ENCODE results near the gene MUC5B. TPM values are rescaled to one million over a fixed set of nuclear protein-coding genes. Genes with fewer than 3 reads are reported as not detected.

Gene MUC5B
- total and polyA plus RNA-seq, 2 donors (not counting 1 experiment from before 2014, with no cell fraction given) = not detected

DNA sequence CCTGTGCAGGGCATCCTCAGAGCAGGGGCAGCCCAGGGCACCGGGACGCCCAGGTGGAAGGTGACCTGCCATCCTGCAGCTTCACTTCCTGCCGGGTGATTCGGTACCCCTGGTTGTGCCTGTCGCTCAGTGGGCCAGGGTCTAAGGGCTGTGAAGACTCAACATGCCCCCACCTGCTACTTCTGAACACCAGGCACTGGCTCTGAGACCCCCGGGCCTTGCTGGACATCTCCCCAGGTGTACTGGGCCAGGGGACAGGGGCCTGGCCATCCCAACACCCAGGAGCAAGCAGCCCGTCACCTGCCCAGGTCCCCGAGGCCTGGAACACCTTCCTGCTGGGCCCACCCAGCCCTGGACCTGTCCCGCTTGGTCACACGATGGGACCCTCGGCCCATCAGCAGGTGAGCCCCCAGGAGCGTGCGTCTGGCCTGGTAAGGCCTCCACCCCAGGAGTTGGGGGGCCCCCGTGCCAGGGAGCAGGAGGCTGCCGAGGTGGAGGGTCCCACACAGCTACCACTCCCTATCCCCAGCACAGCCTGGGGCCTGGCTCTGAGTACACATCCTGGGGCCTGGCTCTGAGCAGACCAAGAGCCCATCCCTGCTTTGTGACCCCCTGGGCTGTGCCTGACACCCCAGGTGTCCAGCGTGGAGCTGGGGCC lies 3.9 kb upstream of the MUC5B start:
- CTCF ChIA-PET = no interaction called here
- POLR2A ChIA-PET = no interaction called here
- H2AFZ ChIP-seq (ENCODE audit: insufficient read depth, low read depth, low read length, poor library complexity, severe bottlenecking) = no peak overlapping the region
- H3K9ac ChIP-seq (ENCODE audit: low read length) = no peak overlapping the region
- Mint-ChIP-seq H3K27ac (no peak overlapping the region), H3K4me3 (no peak overlapping the region), H3K4me1 (no peaks in the 10 kb centered on the region), H3K27me3 (peaks cover 5% of the 10 kb centered on the region), H3K9me3 (ENCODE audit: insufficient read depth) (peaks cover 5% of the 10 kb centered on the region)
- intact Hi-C loops (cut with micrococcal nuclease) = no loop called here
- no peaks in the 10 kb centered on the region for H3K4me1 ChIP-seq (ENCODE audit: control insufficient read depth in 2 of 2, insufficient read depth in 2 of 2, low read length in 2 of 2)
- no peak overlapping the region for H3K4me2 ChIP-seq (replicated peaks; ENCODE audit: low read depth, low read length, poor library complexity, severe bottlenecking)
- no peaks in the 10 kb centered on the region for H3K79me2 ChIP-seq (ENCODE audit: control insufficient read depth, insufficient read depth, low read length)
- 89% methylated on average over 16 of the region's 16 CpGs for WGBS (ENCODE audit: insufficient coverage)
- peaks cover 0 to 2% (median 0%) of the 10 kb centered on the region in 4 experiments for H3K27me3 ChIP-seq (replicated peaks in 1 of 4; ENCODE audit: control extremely low read depth in 1 of 4, control insufficient read depth in 3 of 4, insufficient read depth in 4 of 4, low read length in 3 of 4)
- H3K27ac ChIP-seq (ENCODE audit: low read length in 2 of 2) = no peak overlapping the region
- H4K20me1 ChIP-seq (ENCODE audit: control insufficient read depth, insufficient read depth, low read length, poor library complexity, severe bottlenecking) = no peaks in the 10 kb centered on the region
- no peak for DNase-seq
- TF ChIP-seq EZH2 (IDR thresholded peaks at IDR 0.05; ENCODE audit: borderline replicate concordance, insufficient read depth, low read depth, low read length, poor library complexity, severe bottlenecking) = no peak
- no peaks in the 10 kb centered on the region for H3K36me3 ChIP-seq (replicated peaks in 1 of 2; ENCODE audit: control extremely low read depth in 1 of 2, control insufficient read depth in 1 of 2, extremely low read depth in 1 of 2, insufficient read depth in 2 of 2, low read length in 1 of 2)
- H3K4me3 ChIP-seq (ENCODE audit: control extremely low read depth in 1 of 5, extremely low read depth in 1 of 5, insufficient read depth in 1 of 5, low read depth in 2 of 5, low read length in 4 of 5) = no peak overlapping the region
- peaks cover 0 to 6% (median 0%) of the 10 kb centered on the region in 3 donors for H3K9me3 ChIP-seq (ENCODE audit: control extremely low read depth in 1 of 3, control insufficient read depth in 2 of 3, insufficient read depth in 1 of 3, low read length in 2 of 3)
- no peak for ATAC-seq (ENCODE audit: low read depth)

- Mint-ChIP-seq H3K4me1 (no peaks in the 10 kb centered on the region), H3K27ac (no peak overlapping the region), H3K9me3 (ENCODE audit: insufficient read depth) (peaks cover 2% of the 10 kb centered on the region), H3K27me3 (peaks cover 8% of the 10 kb centered on the region), H3K4me3 (no peak overlapping the region)
- CTCF ChIA-PET = no interaction called here
- Histone ChIP-seq H3K36me3 (replicated peaks in 1 of 2; ENCODE audit: control extremely low read depth in 1 of 2, control insufficient read depth in 1 of 2, extremely low read depth in 1 of 2, insufficient read depth in 2 of 2, low read length in 1 of 2) (no peaks in the 10 kb centered on the region), H2AFZ (ENCODE audit: insufficient read depth, low read depth, low read length, poor library complexity, severe bottlenecking) (no peak overlapping the region), H3K4me2 (replicated peaks; ENCODE audit: low read depth, low read length, poor library complexity, severe bottlenecking) (no peak overlapping the region), H3K9ac (ENCODE audit: low read length) (no peak overlapping the region), H3K27ac (ENCODE audit: low read length in 2 of 2) (no peak overlapping the region), H3K79me2 (ENCODE audit: control insufficient read depth, insufficient read depth, low read length) (no peaks in the 10 kb centered on the region), H3K27me3 (replicated peaks in 1 of 4; ENCODE audit: control extremely low read depth in 1 of 4, control insufficient read depth in 3 of 4, insufficient read depth in 4 of 4, low read length in 3 of 4) (peaks cover 0 to 2% (median 0%) of the 10 kb centered on the region in 4 experiments), H4K20me1 (ENCODE audit: control insufficient read depth, insufficient read depth, low read length, poor library complexity, severe bottlenecking) (no peaks in the 10 kb centered on the region), H3K4me1 (ENCODE audit: control insufficient read depth in 2 of 2, insufficient read depth in 2 of 2, low read length in 2 of 2) (no peaks in the 10 kb centered on the region), H3K9me3 (ENCODE audit: control extremely low read depth in 1 of 3, control insufficient read depth in 2 of 3, insufficient read depth in 1 of 3, low read length in 2 of 3) (peaks cover 0 to 6% (median 0%) of the 10 kb centered on the region in 3 donors), H3K4me3 (ENCODE audit: control extremely low read depth in 1 of 5, extremely low read depth in 1 of 5, insufficient read depth in 1 of 5, low read depth in 2 of 5, low read length in 4 of 5) (no peak overlapping the region)
- POLR2A ChIA-PET = no interaction called here
- TF ChIP-seq, protein P1, sequence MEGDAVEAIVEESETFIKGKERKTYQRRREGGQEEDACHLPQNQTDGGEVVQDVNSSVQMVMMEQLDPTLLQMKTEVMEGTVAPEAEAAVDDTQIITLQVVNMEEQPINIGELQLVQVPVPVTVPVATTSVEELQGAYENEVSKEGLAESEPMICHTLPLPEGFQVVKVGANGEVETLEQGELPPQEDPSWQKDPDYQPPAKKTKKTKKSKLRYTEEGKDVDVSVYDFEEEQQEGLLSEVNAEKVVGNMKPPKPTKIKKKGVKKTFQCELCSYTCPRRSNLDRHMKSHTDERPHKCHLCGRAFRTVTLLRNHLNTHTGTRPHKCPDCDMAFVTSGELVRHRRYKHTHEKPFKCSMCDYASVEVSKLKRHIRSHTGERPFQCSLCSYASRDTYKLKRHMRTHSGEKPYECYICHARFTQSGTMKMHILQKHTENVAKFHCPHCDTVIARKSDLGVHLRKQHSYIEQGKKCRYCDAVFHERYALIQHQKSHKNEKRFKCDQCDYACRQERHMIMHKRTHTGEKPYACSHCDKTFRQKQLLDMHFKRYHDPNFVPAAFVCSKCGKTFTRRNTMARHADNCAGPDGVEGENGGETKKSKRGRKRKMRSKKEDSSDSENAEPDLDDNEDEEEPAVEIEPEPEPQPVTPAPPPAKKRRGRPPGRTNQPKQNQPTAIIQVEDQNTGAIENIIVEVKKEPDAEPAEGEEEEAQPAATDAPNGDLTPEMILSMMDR (IDR thresholded peaks at IDR 0.05) = no peak
- no peak for TF ChIP-seq EZH2 (IDR thresholded peaks at IDR 0.05; ENCODE audit: borderline replicate concordance, insufficient read depth, low read depth, low read length, poor library complexity, severe bottlenecking)
- ATAC-seq (ENCODE audit: low read depth) (no peak), DNase-seq (no peak)
- intact Hi-C loops (cut with micrococcal nuclease) = no loop called here
- WGBS (ENCODE audit: insufficient coverage) = 76% methylated on average over 10 of the region's 10 CpGs
Measured at GRCh38 chr11:1219446-1219833, 3.4 kb upstream of the MUC5B start.

All from B cell (primary cell).